Nucleus accumbens (tissue), 56 donors: ENCODE measurements around the gene SLC10A1.

Experiments used
- DNase-seq, 56 donors: peaks; one replicate each; lab custom pipeline; 2025; lab: John Stamatoyannopoulos, UW

SLC10A1 gene

GRCh38 chr14:69726761-69727511 lies 70.1 kb downstream of the SLC10A1 start:
- DNase-seq, result peak in 51 of 56 donors; percentile 12 to 89 (median 64)
